HL-60 (cell line): ENCODE measurements around the gene MTMR1.

Experiments
- CTCF ChIP-seq: IDR thresholded peaks from one replicate; pipeline ENCODE4 v1.5.1; 2011; ENCODE audit warnings: low read length, control low read depth, inconsistent platforms; ENCODE audit not compliant: insufficient read depth
- POLR2AphosphoS5 ChIP-seq: IDR thresholded peaks from 2 replicates; pipeline ENCODE4 v1.6.1; 2012; ENCODE audit warnings: low read depth

- TF ChIP-seq CTCF (no peak), POLR2AphosphoS5 (no peak)
Observed at GRCh38 chrX:150753968-150754367, 60.8 kb downstream of the MTMR1 start.
